HG03103 (cell line): Measurements from ENCODE around the gene MAP2K7.
"Not testable (repeated sequence)": the region's sequence is repeated elsewhere in the genome, so short reads cannot be mapped to it uniquely, and the experiment has no call there.

Experiments used
- ATAC-seq: cut with Tn5 transposase; IDR thresholded peaks from one replicate; pipeline ENCODE4 v1.9.1; 2021; ENCODE audit warnings: low read depth; ENCODE audit not compliant: unreplicated experiment

Gene MAP2K7

DNA sequence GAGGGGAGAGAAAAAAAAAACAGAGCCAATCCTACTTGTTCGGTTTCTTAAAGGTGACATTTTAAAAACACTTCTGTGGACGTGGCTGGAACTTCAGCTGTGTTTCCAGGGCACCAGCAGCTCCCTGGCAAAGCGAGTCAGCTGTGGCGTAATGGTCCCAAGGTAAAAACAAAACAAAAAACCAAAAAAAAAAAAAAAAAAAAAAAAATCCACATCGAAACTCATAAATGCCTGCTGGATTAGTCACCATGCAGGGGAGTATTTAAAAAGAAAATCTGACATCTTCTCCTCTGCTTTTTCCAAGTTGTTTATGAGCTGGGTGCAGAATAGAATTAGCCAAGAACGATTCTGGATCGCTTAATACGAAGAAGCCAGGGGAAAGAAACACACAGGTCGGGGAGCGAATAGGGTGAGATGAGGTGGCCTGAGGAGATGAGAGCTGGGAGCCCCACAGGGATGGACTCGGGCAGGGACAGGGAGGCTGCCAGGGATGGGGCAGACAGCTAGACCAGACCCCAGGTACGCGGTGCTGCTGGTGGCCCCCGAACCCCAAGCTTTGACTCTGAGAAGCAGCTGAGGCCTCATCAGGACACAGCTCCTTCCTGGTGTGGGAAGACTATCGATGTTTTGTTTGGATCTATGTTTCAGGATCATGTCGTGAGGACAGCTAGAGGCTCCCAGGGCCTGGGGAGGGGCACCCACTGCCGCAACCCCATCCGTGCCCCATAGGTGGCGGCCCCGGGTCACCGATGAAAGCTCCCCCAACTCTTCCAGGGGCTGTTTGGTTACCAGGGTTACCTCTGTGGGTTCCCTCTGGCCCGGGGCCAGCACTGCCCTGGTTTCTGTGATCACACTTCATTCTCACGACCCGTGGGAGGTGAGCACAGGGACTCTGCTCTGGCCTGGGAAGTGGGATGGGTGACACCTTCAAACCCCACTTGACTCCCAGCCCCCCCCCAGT, 25.3 kb downstream of the MAP2K7 start:
- ATAC-seq = no peak

DNA sequence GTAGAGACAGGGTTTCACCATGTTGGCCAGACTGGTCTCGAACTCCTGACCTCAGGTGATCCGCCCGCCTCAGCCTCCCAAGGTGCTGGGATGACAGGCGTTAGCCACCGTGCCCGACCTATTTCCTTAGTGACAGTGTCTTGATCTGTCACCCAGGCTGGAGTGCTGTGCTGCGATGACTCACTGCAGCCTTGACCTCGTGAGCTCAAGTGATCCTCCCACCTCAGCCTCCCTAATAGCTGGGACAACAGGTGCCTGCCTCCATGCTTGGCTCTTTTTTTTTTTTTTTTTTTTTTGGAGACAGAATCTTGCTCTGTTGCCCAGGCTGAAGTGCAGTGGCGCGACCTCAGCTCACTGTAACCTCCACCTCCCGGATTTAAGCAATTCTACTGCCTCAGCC, 26.4 kb downstream of the MAP2K7 start:
- ATAC-seq = not testable (repeated sequence)

- ATAC-seq = no peak
Observed at GRCh38 chr19:7930765-7931164, 27.1 kb downstream of the MAP2K7 start.

DNA sequence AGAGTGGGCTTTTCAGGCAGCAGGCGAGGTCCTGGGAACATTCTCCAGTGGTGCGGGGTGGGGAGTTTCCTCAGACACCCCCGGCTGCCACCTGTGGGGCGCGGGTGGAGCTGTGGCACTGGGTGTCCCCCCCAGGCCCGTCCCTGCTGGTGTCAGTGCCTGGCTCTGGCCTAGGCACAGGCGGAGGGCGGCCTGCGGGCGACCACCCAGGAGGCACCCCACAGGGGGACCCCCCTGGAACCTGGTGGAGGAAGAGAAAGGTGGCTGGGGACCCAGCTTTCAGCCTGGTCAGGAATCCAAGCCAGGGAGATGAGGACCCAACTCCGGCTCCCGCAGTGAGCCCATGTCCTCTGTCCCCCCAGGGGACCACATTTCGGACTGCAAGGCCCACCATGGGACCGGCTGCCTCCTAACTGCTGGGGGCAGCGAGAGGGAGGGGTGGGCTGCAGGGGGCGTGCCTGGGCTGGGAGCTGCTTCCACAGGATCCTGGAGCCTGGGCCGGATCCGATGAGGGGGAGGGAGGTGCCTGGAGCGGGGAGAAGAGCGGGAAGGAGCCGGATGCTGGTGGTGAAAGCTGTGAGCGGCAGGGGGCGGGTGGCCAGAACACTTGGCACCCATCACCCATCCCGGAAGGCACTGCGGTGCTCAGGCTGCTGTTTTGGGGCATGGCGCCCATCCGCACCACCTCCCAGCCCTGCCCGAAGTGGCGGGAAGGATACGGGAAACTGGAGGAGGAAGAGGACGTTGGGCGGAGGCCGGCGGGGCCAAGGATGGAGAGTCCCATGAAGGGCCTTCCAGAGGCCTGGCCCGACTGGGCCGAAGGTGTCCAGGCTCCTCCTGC, 27.8 kb downstream of the MAP2K7 start:
- ATAC-seq = no peak

GRCh38 chr19:7932276-7932929, 28.7 kb downstream of the MAP2K7 start:
- no peak for ATAC-seq

- ATAC-seq = no peak
Observed at GRCh38 chr19:7932930-7933300, 29.2 kb downstream of the MAP2K7 start.

DNA sequence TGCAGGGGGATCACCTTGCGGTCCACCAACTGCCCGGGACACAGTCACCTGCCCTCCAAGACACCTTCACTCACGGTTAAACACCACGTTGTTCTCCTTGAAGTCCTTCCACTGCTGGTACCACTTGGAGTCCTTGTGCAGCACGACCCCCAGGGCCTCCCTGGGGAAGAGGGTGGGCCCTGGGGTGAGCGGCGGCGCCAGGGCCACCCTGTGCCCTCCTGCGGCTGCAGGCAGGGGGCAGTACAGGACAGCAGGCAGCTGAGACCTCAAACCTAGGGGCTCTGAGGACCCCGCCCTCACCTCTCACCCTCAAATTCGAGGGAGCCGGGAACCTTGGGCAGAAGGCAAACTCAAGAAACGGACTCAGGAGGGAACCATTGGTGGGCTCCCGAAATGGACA, 29.7 kb downstream of the MAP2K7 start:
- no peak for ATAC-seq

GRCh38 chr19:7933828-7934725, 30.4 kb downstream of the MAP2K7 start:
- ATAC-seq = no peak

DNA sequence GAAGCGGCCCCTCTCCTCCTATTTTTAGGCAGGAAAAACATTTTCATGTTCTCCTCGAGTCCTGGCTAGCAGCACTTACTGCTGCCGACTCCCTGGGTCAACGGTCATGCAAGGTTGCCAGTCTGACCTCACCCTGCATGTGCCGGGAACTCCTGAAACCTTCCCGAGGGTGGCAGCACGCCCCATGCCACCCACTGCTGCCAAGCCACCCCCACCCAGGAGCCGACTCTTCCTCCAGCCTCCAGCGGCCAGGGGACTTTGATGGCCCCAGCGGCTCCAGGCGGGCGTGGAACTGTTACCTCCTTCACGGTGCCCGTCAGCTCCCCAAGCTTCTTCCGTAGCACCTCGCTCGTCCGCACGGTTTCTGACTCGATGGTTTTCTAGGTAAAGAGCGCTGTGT, 31.1 kb downstream of the MAP2K7 start:
- no peak for ATAC-seq

DNA sequence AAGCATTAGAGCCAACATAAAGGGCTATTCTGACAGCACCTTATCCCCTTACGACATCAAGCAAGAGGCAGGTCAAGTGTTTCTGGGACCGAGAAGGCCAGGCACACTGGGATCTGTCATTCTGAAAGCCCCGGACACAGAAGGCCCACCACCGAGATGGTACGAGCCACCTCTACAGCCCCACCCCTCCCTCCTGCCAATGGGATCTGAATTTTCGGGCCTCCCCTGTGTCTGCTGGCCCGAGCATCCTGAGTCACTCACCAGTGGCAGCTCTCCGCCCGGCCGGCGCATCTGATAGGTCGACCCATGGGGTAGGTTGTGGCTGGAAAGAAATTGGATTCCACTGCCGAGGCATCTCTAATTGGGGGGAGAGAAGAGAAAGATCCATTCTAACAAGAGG, 37.2 kb downstream of the MAP2K7 start:
- ATAC-seq = no peak

GRCh38 chr19:7941895-7942596, 38.4 kb downstream of the MAP2K7 start:
- ATAC-seq = no peak

GRCh38 chr19:7942981-7943443, 39.3 kb downstream of the MAP2K7 start:
- ATAC-seq = no peak

DNA sequence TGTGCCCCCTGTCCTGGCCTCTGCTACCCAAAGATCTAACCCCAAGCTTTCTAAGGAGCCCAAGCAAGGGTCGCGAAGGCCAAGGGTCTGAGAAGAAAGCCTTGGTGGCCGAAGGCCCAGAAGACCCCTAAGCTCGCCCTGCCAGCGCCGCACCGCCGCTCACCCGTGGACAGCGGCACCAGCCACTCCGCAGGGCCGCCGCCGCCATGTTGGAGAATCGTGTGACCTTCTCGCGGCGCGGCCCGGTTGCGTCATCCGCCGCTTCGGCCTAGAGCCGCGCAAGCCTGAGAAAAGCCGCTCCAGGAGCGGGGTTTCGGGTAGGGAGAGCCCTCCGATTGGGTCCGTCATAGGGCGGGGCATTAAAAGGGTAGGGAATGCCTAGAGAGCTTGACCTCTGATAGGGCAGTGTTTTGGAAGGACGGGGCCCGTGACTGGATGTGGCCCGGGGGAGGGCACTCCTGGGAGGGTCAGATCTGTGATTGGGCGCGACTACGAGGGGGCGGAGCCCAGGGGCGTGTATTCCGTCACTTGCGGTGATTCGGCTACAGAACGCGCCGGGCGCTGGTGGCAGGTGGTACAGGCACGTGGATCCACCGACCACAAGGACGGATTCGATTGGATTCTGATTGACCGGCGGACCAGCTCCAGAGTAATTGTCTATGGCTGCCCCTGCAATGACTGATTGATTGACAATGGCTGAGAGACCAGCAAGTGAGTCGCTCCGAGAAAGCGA, 39.9 kb downstream of the MAP2K7 start, which contains the start of gene TIMM44:
TSS of gene TIMM44 (minus strand) at position 223 of the 733 bp plus-strand sequence. CDS start at position 208, 15 bp downstream.
- ATAC-seq = peak; percentile 96

DNA sequence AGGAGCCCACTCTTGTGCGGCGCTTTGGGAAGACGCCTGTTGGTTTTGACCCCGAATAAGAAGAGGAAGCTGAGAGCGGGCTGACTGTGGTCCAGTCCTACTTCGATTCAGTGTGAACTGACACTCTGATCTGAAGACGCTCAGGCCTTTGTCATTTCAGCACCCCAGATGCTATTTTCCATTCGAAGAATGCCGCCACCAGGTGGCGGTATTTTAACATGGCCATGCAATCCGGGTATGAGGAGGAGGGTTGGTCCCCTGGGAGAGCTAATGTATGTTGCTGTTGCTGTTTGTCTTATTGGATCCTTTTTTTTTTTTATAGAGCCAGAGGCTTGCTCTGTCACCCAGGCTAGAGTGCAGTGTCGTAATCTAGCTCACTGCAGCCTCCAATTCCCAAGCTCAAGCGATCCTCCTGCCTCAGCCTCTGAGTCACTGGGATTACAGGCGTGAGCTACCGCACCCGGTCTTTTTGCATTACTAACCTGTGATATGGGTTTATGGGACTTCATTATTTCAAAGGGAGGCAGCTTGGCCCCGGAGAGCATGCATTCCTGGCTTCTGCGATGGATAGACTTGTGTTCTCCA, 40.6 kb downstream of the MAP2K7 start:
- no peak for ATAC-seq

DNA sequence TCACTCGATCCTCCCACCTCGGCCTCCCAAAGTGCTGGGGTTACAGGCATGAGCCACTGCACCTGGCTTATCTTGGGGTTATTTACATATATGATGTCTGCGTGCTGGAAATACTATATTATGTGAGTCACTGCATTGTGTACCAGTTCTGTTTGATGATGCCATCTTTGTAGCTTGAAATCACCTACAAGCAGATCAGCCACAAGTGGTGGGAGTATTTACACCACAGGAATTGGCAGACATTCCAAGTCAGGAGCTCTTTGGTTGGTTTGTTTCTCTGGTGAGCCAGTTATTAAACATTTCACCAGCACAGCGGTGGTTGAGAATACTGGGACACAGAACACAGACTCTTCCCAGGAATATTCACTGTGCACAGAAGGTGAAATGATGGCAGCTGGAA, 44.3 kb downstream of the MAP2K7 start:
- ATAC-seq = no peak

DNA sequence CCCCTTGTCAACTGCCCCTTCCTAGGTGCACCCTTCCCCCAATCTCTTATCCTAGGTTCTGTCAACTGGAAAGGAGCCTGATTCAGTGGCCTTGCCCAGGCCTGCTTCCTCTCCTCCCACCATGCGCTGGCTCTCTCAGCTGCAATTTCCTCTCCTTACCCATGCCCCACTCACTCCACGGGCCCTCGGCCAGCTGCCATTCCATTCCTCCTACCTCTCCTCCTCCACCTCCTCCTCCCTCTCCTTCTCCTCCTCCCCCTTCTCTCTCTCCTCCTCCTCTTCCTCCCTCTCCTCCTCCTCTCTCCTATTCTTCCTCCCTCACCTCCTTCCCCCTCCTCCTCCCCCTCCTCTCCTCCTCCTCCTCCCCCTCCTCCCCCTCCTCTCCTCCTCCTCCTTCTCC, 49.4 kb downstream of the MAP2K7 start:
- ATAC-seq = no peak

- ATAC-seq = no peak
Observed at GRCh38 chr19:7953576-7953975, 49.9 kb downstream of the MAP2K7 start.

- no peak for ATAC-seq
Observed at GRCh38 chr19:7955696-7956095, 52.0 kb downstream of the MAP2K7 start.
